T-cell (primary cell): Measurements from ENCODE around the gene PTPN12. TPM values are rescaled to one million over a fixed set of nuclear protein-coding genes. Genes with fewer than 3 reads are reported as not detected.

Experiments
- ATAC-seq, 4 experiments: fragments of 200-7000 bp in 3 of 4; fragments of 150-1000 bp in 1 of 4; cut with Tn5 transposase; replicated peaks in 1 of 4; 1 replicate in 3 of 4; 2 replicates in 1 of 4; pipeline ENCODE4 v1.10.0; 2021; ENCODE audit warnings: moderate library complexity in 3 of 4, mild to moderate bottlenecking in 2 of 4, moderate number of reproducible peaks in 1 of 4
- CTCF ChIA-PET, 2 donors: fragments of 300-600 bp; sonication (Branson Sonifier 250); formaldehyde crosslinking; loops; one replicate each; lab custom pipeline; 2022; ENCODE audit warnings: antibody characterized with exemption in 2 of 2; lab: Charles Lee
- POLR2A ChIA-PET, 2 donors: fragments of 300-600 bp; sonication (Branson Sonifier 250); formaldehyde crosslinking; loops; one replicate each; lab custom pipeline; 2022; ENCODE audit warnings: antibody characterized with exemption in 2 of 2; lab: Charles Lee
- DNase-seq, 35 experiments: peaks; one replicate each; pipeline versions ENCODE4 v3.0.0 to v3.0.0-alpha.2; 2013 to 2023
- H3K27ac ChIP-seq: one replicate; pipeline ENCODE4 v1.5.1; 2013; ENCODE audit warnings: low read length
- H3K27me3 ChIP-seq, 2 experiments: replicated peaks in 1 of 2; 1 replicate in 1 of 2; 2 replicates in 1 of 2; pipeline versions ENCODE4 v1.6.1 to v1.7.0; 2013; ENCODE audit warnings: low read length in 1 of 2, mixed read lengths in 1 of 2; ENCODE audit not compliant: control insufficient read depth in 2 of 2, insufficient read depth in 2 of 2; ENCODE audit errors: extremely low read depth in 1 of 2
- H3K36me3 ChIP-seq, 2 donors: 1 replicate in 1 of 2; 2 replicates in 1 of 2; pipeline versions ENCODE4 v1.6.1 to v1.7.0; 2013; ENCODE audit warnings: low read length in 1 of 2; ENCODE audit not compliant: control insufficient read depth in 2 of 2, insufficient read depth in 1 of 2; ENCODE audit errors: extremely low read depth in 1 of 2
- H3K4me1 ChIP-seq, 2 experiments: 1 replicate in 1 of 2; 2 replicates in 1 of 2; pipeline versions ENCODE4 v1.6.1 to v1.7.0; 2013; ENCODE audit warnings: low read length in 2 of 2, mixed read lengths in 1 of 2; ENCODE audit not compliant: insufficient read depth in 2 of 2, control insufficient read depth in 1 of 2; ENCODE audit errors: extremely low read depth in 1 of 2
- H3K4me3 ChIP-seq, 2 donors: 1 replicate in 1 of 2; 2 replicates in 1 of 2; pipeline versions ENCODE4 v1.5.1 to v1.7.0; 2013; ENCODE audit warnings: mild to moderate bottlenecking in 2 of 2, low read length in 1 of 2, moderate library complexity in 1 of 2; ENCODE audit not compliant: control insufficient read depth in 1 of 2; ENCODE audit errors: extremely low read depth in 1 of 2
- H3K9me3 ChIP-seq: 2 replicates; pipeline ENCODE4 v1.7.0; 2013
- H3K27ac Mint-ChIP-seq, 2 donors: one replicate each; pipeline ENCODE4 v1.8.0; 2020 to 2021; ENCODE audit warnings: mild to moderate bottlenecking in 2 of 2, mixed read lengths in 2 of 2
- H3K27me3 Mint-ChIP-seq, 2 donors: one replicate each; pipeline ENCODE4 v1.8.0; 2021 to 2022; ENCODE audit warnings: mixed read lengths in 2 of 2
- H3K36me3 Mint-ChIP-seq: one replicate; pipeline ENCODE4 v1.8.0; 2021; ENCODE audit warnings: mixed read lengths
- H3K4me1 Mint-ChIP-seq, 3 donors: one replicate each; pipeline ENCODE4 v1.8.0; 2020 to 2022; ENCODE audit warnings: mixed read lengths in 3 of 3, mild to moderate bottlenecking in 1 of 3
- H3K4me3 Mint-ChIP-seq, 3 donors: one replicate each; pipeline ENCODE4 v1.8.0; 2020 to 2022; ENCODE audit warnings: mild to moderate bottlenecking in 3 of 3, mixed read lengths in 3 of 3, moderate library complexity in 3 of 3
- H3K9me3 Mint-ChIP-seq, 3 donors: one replicate each; pipeline ENCODE4 v1.8.0; 2020 to 2022; ENCODE audit warnings: mixed read lengths in 3 of 3
- WGBS: methylation state at CpG from one replicate; pipeline ENCODE4 v1.1.5; 2013; ENCODE audit warnings: missing lambda C conversion rate; ENCODE audit not compliant: insufficient coverage; 5-methylcytosine and 5-hydroxymethylcytosine counted together
- total RNA-seq, 35 experiments: library from RNA in 6 of 35; stranded (reverse) in 6 of 35; fragments of 120-200 nt in 1 of 35; gene quantifications; one replicate each; pipeline versions ENCODE4 v1.2.1 to v1.2.4 and lab custom pipeline; 2013 to 2026

PTPN12 gene
- total RNA-seq, 5 donors from 2014 or later (not counting 1 experiment from before 2014, with no cell fraction given) = 20.0 to 25.0 (median 21.4) TPM

DNA sequence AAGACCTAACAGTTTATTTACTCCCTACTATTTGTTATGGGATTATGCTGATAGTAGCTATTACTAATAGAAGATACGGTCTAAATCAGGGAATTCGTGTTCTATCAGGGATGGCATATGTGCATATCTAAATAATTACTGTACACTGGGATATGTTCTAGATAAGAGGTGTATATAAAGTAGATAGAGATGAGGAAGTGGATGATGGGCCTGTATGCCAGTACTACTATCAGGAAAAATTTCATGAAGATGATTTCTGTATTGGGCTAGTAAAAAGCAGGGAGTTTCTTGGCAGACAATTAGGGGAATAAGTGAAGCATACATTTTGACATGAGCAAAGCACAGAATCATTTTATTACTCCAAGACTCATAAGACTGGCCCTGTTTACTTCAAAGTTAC lies 26.2 kb downstream of the PTPN12 start:
- ChIA-PET CTCF (interaction anchor here in 1 of 2 donors (0.5 to 0.6 kb wide), 2 partner anchors 23 to 40 kb away, joined by 4 to 8 read pairs; no protein-coding TSS in a partner anchor), POLR2A (no interaction called here)
- no peaks in the 10 kb centered on the region for H3K27me3 ChIP-seq
- DNase-seq = no peak
- Mint-ChIP-seq H3K36me3 (peaks cover 4% of the 10 kb centered on the region), H3K4me1 (peaks cover 0 to 29% (median 13%) of the 10 kb centered on the region in 3 donors), H3K27me3 (no peaks in the 10 kb centered on the region), H3K9me3 (no peaks in the 10 kb centered on the region), H3K4me3 (no peak overlapping the region), H3K27ac (no peak overlapping the region)
- no peak overlapping the region for H3K27ac ChIP-seq
- no peak overlapping the region for H3K4me3 ChIP-seq
- no peak for ATAC-seq
- H3K36me3 ChIP-seq = no peaks in the 10 kb centered on the region
- H3K4me1 ChIP-seq = peaks cover 0 to 3% of the 10 kb centered on the region in 2 experiments
- H3K9me3 ChIP-seq = no peaks in the 10 kb centered on the region
- no CpG with 5 or more reads among the region's 2 CpGs for WGBS

- DNase-seq (no peak), ATAC-seq (no peak)
- Histone ChIP-seq H3K36me3 (no peaks in the 10 kb centered on the region), H3K4me3 (no peak overlapping the region), H3K27me3 (no peaks in the 10 kb centered on the region), H3K27ac (no peak overlapping the region), H3K4me1 (peaks cover 0 to 9% of the 10 kb centered on the region in 2 experiments), H3K9me3 (no peaks in the 10 kb centered on the region)
- ChIA-PET POLR2A (no interaction called here), CTCF (no interaction called here)
- H3K27ac Mint-ChIP-seq = no peak overlapping the region
- H3K4me3 Mint-ChIP-seq = no peak overlapping the region
- peaks cover 0 to 23% (median 15%) of the 10 kb centered on the region in 3 donors for H3K4me1 Mint-ChIP-seq
- WGBS = no CpG with 5 or more reads among the region's 1 CpG
- no peaks in the 10 kb centered on the region for H3K9me3 Mint-ChIP-seq
- H3K27me3 Mint-ChIP-seq = no peaks in the 10 kb centered on the region
- H3K36me3 Mint-ChIP-seq = peaks cover 6% of the 10 kb centered on the region
Measured at GRCh38 chr7:77565917-77566316, 28.8 kb downstream of the PTPN12 start.

- Histone ChIP-seq H3K4me3 (no peak overlapping the region), H3K4me1 (peaks cover 0 to 9% of the 10 kb centered on the region in 2 experiments), H3K27ac (no peak overlapping the region), H3K36me3 (no peaks in the 10 kb centered on the region), H3K27me3 (no peaks in the 10 kb centered on the region), H3K9me3 (no peaks in the 10 kb centered on the region)
- DNase-seq (no peak), ATAC-seq (no peak)
- H3K27me3 Mint-ChIP-seq = no peaks in the 10 kb centered on the region
- peaks cover 0 to 18% (median 10%) of the 10 kb centered on the region in 3 donors for H3K4me1 Mint-ChIP-seq
- H3K4me3 Mint-ChIP-seq = no peak overlapping the region
- H3K9me3 Mint-ChIP-seq = no peaks in the 10 kb centered on the region
- peaks cover 9% of the 10 kb centered on the region for H3K36me3 Mint-ChIP-seq
- 90% methylated on average over 5 of the region's 9 CpGs for WGBS
- H3K27ac Mint-ChIP-seq = no peak overlapping the region
- POLR2A ChIA-PET = interaction anchor here (0.5 to 0.6 kb wide), 2 partner anchors 59 to 1816 kb away, joined by 3 to 11 read pairs; no protein-coding TSS in a partner anchor
- CTCF ChIA-PET = interaction anchor here in 1 of 2 donors (0.5 to 0.8 kb wide), 2 partner anchors 15 to 151 kb away, joined by 4 read pairs; no protein-coding TSS in a partner anchor
Measured at GRCh38 chr7:77566421-77566820, 29.3 kb downstream of the PTPN12 start.

- Histone ChIP-seq H3K4me1 (peaks cover 0 to 9% of the 10 kb centered on the region in 2 experiments), H3K36me3 (peaks cover 0 to 7% of the 10 kb centered on the region in 2 donors), H3K9me3 (no peaks in the 10 kb centered on the region), H3K27me3 (no peaks in the 10 kb centered on the region), H3K27ac (no peak overlapping the region), H3K4me3 (no peak overlapping the region)
- Mint-ChIP-seq H3K9me3 (no peaks in the 10 kb centered on the region), H3K4me3 (no peak overlapping the region), H3K27ac (no peak overlapping the region), H3K4me1 (peaks cover 0 to 12% (median 6%) of the 10 kb centered on the region in 3 donors), H3K36me3 (peaks cover 21% of the 10 kb centered on the region), H3K27me3 (no peaks in the 10 kb centered on the region)
- WGBS = 98% methylated on average over 6 of the region's 8 CpGs
- ATAC-seq = no peak
- no peak for DNase-seq
- ChIA-PET CTCF (interaction anchor here (0.7 to 1.3 kb wide), 2 partner anchors 25 to 82 kb away, joined by 3 read pairs; no protein-coding TSS in a partner anchor), POLR2A (no interaction called here)
Measured at GRCh38 chr7:77569514-77570232, 32.6 kb downstream of the PTPN12 start.

GRCh38 chr7:77570330-77571011 lies 33.4 kb downstream of the PTPN12 start:
- H3K27me3 ChIP-seq = no peaks in the 10 kb centered on the region
- no peak overlapping the region for H3K4me3 ChIP-seq
- peaks cover 0 to 7% of the 10 kb centered on the region in 2 donors for H3K36me3 ChIP-seq
- Mint-ChIP-seq H3K36me3 (peaks cover 24% of the 10 kb centered on the region), H3K4me1 (peaks cover 0 to 9% (median 6%) of the 10 kb centered on the region in 3 donors), H3K9me3 (no peaks in the 10 kb centered on the region), H3K27me3 (no peaks in the 10 kb centered on the region), H3K4me3 (no peak overlapping the region), H3K27ac (no peak overlapping the region)
- no peak for ATAC-seq
- no peak for DNase-seq
- WGBS = no CpG with 5 or more reads among the region's 3 CpGs
- ChIA-PET CTCF (interaction anchor here (0.5 to 0.7 kb wide), 3 partner anchors 25 to 138 kb away, joined by 3 to 5 read pairs (median 3); no protein-coding TSS in a partner anchor), POLR2A (interaction anchor here in 1 of 2 donors (0.8 kb wide), 1 partner anchor 22 kb away, joined by 3 read pairs; no protein-coding TSS in a partner anchor)
- H3K27ac ChIP-seq = no peak overlapping the region
- H3K4me1 ChIP-seq = peaks cover 0 to 9% of the 10 kb centered on the region in 2 experiments
- no peaks in the 10 kb centered on the region for H3K9me3 ChIP-seq

DNA sequence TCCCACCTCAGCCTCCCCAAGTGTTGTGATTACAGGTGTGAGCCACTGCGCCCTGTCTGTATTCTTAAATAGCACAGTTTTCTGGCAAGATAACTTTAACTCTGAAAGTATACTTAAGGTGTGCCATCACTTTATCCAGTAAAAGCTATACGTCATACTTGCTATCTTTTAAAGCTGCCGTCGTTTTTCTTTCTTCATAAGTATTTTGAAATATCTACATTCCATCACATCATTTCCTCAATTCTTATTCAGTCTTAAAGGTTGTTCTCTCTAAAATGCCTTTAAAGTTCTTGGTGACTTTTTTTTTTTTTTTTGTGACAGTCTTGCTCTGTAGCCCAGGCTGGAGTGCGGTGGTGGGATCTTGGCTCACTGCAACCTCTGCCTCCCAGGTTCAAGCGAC lies 34.7 kb downstream of the PTPN12 start:
- WGBS = no CpG with 5 or more reads among the region's 6 CpGs
- no peak overlapping the region for H3K27ac ChIP-seq
- no peak overlapping the region for H3K4me3 Mint-ChIP-seq
- peaks cover 0 to 11% of the 10 kb centered on the region in 2 donors for H3K36me3 ChIP-seq
- H3K4me1 ChIP-seq = peaks cover 0 to 6% of the 10 kb centered on the region in 2 experiments
- H3K4me1 Mint-ChIP-seq = peaks cover 0 to 2% (median 0%) of the 10 kb centered on the region in 3 donors
- no peaks in the 10 kb centered on the region for H3K9me3 ChIP-seq
- no peaks in the 10 kb centered on the region for H3K27me3 Mint-ChIP-seq
- ATAC-seq (no peak), DNase-seq (no peak)
- no peak overlapping the region for H3K4me3 ChIP-seq
- CTCF ChIA-PET = interaction anchor here in 1 of 2 donors (0.6 kb wide), 1 partner anchor 27 kb away, joined by 3 read pairs; no protein-coding TSS in a partner anchor
- no peaks in the 10 kb centered on the region for H3K9me3 Mint-ChIP-seq
- POLR2A ChIA-PET = interaction anchor here (0.7 kb wide), 2 partner anchors 27 to 182 kb away, joined by 3 to 6 read pairs; no protein-coding TSS in a partner anchor
- H3K36me3 Mint-ChIP-seq = peaks cover 24% of the 10 kb centered on the region
- H3K27ac Mint-ChIP-seq = no peak overlapping the region
- no peaks in the 10 kb centered on the region for H3K27me3 ChIP-seq
